ENCODE results near the gene MYRIP.

MYRIP gene

GRCh38 chr3:39805650-39806049 lies 3.8 kb upstream of the MYRIP start:
- H3K4me3 ChIP-seq (replicated peaks; ENCODE audit: low read depth, low read length), result no peak overlapping the region
- TF ChIP-seq CTCF (IDR thresholded peaks at IDR 0.05; ENCODE audit: low read depth, low read length, missing control alignments), result no peak
- DNase-seq (ENCODE audit: extremely low read depth, low read depth), result no peak

DNA sequence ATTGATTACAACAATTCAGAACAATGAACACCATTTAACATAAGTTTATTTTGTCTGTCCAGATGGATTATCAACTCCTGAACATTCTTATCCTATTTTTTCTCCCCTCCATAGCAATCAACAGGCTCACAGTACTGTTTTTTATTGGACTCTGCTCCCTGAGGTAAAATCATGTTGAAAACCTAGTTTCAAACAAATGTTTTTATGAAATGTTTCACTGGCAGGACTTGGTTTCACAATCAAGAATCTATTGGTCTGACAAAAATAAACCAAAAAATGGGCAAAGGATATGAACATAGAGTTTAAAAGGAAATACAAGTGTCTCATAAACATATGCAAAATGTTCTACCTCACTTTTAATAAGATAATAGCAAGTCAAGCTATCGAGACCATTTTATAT lies 2.6 kb upstream of the MYRIP start:
- H3K4me3 ChIP-seq (replicated peaks; ENCODE audit: low read depth, low read length), result no peak overlapping the region
- TF ChIP-seq CTCF (IDR thresholded peaks at IDR 0.05; ENCODE audit: low read depth, low read length, missing control alignments), result no peak
- no peak for DNase-seq (ENCODE audit: extremely low read depth, low read depth)

GRCh38 chr3:39808467-39809180 lies 785 bp upstream of the MYRIP start:
- DNase-seq (ENCODE audit: extremely low read depth, low read depth), result no peak
- no peak for TF ChIP-seq CTCF (IDR thresholded peaks at IDR 0.05; ENCODE audit: low read depth, low read length, missing control alignments)
- no peak overlapping the region for H3K4me3 ChIP-seq (replicated peaks; ENCODE audit: low read depth, low read length)

GRCh38 chr3:39809995-39810595 lies 686 bp downstream of the MYRIP start:
- no peak for DNase-seq (ENCODE audit: extremely low read depth, low read depth)
- TF ChIP-seq CTCF (IDR thresholded peaks at IDR 0.05; ENCODE audit: low read depth, low read length, missing control alignments), result no peak
- H3K4me3 ChIP-seq (replicated peaks; ENCODE audit: low read depth, low read length), result 0 out of 2 replicates have a peak overlapping the region, but pooled peaks have one; percentile 12

- no peak for TF ChIP-seq CTCF (IDR thresholded peaks at IDR 0.05; ENCODE audit: low read depth, low read length, missing control alignments)
- H3K4me3 ChIP-seq (replicated peaks; ENCODE audit: low read depth, low read length), result no peak overlapping the region
- no peak for DNase-seq (ENCODE audit: extremely low read depth, low read depth)
Measured at GRCh38 chr3:39810647-39811161, 1.3 kb downstream of the MYRIP start.

- no peak for DNase-seq (ENCODE audit: extremely low read depth, low read depth)
- no peak overlapping the region for H3K4me3 ChIP-seq (replicated peaks; ENCODE audit: low read depth, low read length)
- no peak for TF ChIP-seq CTCF (IDR thresholded peaks at IDR 0.05; ENCODE audit: low read depth, low read length, missing control alignments)
Measured at GRCh38 chr3:39811561-39811960, 2.2 kb downstream of the MYRIP start.
